HG03064 (cell line): Measurements from ENCODE around the gene ZNF597.
"Not testable (repeated sequence)": the region's sequence is repeated elsewhere in the genome, so short reads cannot be mapped to it uniquely, and the experiment has no call there.

Source experiments
- ATAC-seq: cut with Tn5 transposase; IDR thresholded peaks from one replicate; pipeline ENCODE4 v1.9.1; 2021; ENCODE audit warnings: low read depth; ENCODE audit not compliant: unreplicated experiment

Gene ZNF597

DNA sequence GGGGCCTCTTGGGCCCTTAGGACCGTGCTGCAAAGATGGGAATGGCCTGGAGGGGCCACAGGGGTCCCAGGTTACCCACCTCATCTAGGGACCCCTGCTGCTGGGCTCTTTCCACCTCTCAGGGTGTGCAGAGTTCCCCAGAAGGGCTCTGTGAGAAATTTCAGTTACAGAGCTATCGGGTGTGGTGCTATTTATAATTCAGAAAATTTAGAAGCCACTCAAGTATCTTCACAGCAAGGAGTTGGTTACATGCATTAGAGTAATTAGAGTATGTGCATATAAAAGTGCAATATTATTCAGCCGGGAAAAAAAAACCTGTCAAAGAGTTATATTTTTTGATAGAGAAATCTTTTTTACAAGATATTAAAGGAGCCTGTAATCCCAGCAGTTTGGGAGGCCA is 33.1 kb upstream of the ZNF597 start:
- no peak for ATAC-seq

- no peak for ATAC-seq
Observed at GRCh38 chr16:3475604-3476375, 32.5 kb upstream of the ZNF597 start.

GRCh38 chr16:3474870-3475269 is 31.6 kb upstream of the ZNF597 start:
- ATAC-seq: not testable (repeated sequence)

DNA sequence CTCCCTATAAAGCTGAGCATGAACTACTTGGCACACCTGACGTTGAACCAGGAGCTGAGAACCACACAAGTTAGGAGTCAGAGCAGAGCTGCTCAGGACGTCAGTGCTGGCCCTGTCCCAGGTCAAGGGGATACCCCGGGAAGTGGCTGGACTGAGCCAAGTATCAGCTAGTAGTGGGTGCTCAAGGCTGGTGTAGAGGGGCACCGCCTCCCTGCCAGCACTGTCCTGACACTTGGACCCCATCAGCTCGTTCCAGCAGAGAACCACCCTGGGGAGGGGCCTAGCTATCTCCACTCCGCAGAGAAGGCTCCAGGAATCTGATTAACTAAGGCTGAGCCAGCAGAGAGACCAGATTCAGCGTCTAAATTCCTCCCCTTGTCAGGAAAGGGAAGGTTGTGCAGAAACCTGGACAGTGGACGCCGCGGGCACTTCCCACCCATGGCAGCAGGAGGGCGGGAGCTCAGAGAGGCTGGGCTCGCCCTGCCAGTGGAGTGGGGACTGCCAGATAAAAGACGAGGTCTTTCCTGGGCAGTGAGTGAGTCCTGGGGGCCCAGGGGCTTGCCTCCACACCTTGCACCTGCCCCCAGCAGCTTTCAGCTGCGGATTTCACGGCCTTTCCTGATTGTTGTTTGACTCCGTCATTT is 31.0 kb upstream of the ZNF597 start:
- no peak for ATAC-seq

GRCh38 chr16:3473596-3473943 is 30.3 kb upstream of the ZNF597 start:
- not testable (repeated sequence) for ATAC-seq

DNA sequence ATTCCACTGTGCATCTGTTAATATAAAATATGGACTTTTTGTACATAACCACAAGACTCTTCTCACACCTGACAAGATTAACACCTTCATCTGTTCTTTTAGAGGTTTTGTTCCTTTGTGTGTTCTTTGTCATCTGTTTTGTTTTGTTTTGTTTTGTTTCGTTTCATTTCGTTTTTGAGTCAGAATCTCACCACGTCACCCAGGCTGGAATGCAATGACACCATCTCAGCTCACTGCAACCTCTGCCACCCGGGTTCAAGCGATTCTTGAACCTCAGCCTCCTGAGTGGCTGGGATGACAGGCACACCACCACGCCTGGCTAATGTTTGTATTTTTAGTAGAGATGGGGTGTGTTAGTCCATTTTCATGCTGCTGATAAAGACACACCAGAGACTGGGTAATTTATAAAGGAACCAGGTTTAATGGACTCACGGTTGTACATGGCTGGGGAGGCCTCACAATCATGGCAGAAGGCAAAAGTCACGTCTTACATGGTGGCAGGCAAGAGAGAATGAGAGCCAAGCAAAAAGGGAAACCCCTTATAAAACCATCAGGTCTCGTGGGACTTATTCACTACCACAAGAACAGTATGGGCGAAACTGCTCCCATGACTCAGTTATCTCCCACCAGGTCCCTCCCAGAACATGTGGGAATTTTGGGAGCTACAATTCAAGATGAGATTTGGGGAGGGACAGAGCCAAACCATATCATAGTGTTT is 29.7 kb upstream of the ZNF597 start:
- no peak for ATAC-seq

DNA sequence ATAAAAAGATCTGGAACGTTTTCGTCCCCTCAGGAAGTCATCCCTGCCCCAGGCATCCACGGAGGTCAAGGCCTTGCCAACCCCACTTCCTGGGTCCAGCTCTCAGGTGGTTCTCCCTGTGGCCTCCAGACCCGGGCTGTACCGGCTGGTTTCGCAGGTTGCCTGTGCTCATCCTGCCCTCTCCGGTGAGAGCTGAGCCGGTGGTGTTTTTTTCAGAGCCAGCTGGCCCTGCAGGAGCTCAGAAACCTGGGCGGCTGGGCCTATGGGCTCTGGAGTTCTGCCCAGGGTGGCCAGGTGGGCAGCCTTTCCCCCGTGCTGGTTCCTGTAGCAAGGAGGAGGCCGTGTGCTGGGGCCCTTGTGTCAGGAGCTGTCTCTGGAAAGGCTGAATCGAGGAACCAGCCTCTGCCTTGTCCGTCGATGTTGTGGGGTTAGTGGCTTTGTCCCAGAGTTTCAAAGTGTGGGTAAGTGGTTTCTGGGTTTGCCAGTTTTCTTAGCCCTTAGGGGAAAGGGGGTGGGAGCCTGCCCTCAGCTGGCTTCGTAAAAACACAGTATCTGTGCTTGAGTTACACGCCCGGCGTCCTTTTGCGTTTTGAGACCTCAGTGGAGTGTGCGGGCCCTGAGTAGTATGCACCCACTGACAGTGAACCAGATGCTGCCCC is 28.3 kb upstream of the ZNF597 start:
- no peak for ATAC-seq

DNA sequence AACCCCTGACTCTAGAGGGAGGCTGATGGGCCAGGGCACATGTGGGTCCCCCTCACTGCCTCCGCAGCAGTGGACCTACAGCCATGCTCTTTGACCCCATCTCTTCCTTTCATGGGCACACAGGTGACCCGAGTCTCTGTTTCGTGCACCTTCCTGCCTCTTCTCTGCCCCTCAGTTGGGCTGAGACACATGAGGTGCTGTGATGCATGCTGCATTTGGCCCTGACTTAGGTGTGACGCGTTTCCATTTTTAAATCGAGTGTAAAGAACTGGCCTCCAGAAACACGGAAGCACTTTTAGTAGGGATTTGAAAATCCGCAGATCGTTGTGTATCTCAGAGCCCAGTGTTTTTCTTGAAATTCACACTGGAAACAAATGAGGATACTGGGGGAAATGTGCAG is 27.4 kb upstream of the ZNF597 start:
- ATAC-seq: no peak

- no peak for ATAC-seq
Observed at GRCh38 chr16:3469736-3470135, 26.4 kb upstream of the ZNF597 start.

DNA sequence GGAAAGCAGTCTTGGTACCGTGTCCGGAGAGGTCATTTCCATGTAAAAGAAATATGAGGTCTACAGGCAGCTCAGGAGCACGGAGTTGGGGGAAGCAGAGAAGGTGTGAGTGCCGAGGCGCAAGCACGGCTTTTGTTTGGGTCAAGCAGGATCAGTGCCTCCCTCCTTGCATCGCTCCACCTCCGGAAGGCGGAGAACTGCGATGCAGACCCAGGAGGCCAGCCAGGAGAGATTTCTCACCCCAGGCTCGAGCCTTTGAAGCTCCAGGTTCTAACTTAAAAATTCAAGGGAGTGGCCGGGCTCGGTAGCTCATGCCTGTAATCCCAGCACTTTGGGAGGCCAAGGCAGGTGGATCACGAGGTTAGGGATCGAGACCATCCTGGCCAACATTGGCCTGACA is 25.2 kb upstream of the ZNF597 start:
- ATAC-seq: no peak

DNA sequence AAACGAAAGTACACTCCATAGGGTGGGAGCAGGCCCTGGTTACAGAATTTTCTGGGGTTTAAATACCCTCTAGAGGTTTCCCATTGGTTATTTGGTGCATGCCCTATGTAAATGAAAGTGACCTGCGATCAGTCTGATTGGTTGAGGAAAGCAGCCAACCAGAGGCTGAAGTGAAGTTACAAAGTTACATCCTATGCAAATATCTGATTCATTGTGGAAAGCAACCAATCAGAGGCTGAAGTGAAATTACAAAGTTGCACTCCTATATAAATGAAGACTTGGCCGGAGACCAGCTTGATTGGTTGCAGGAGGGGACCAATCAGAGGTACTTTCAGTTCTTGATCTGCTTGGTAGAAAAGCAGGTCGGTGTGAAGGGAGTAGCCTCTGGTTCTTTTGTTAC is 24.6 kb upstream of the ZNF597 start:
- no peak for ATAC-seq

- ATAC-seq: no peak
Observed at GRCh38 chr16:3467182-3467581, 23.9 kb upstream of the ZNF597 start.

- no peak for ATAC-seq
Observed at GRCh38 chr16:3465911-3466584, 22.7 kb upstream of the ZNF597 start.

GRCh38 chr16:3465301-3465700 is 22.0 kb upstream of the ZNF597 start:
- no peak for ATAC-seq

- ATAC-seq: no peak
Observed at GRCh38 chr16:3461151-3461550, 17.8 kb upstream of the ZNF597 start.

DNA sequence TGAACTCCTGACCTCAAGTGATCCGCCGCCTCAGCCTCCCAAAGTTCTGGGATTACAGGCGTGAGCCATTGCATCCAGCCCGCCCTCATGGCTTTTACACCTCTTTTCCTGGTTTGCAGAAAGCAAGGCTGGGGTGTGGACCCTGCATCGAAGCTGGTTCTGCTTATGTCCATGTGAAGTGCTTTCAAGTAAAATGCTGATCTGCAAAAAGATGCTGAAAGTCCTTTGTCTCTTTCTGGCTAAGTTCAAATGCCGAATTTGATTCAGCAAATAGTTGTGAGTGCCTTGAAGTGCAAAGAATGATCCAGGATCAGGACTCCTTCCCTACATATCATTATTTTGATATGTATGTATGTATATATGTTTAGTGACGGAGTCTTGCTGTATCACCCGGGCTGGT is 17.3 kb upstream of the ZNF597 start:
- ATAC-seq: no peak

- ATAC-seq: no peak
Observed at GRCh38 chr16:3460121-3460520, 16.8 kb upstream of the ZNF597 start.

DNA sequence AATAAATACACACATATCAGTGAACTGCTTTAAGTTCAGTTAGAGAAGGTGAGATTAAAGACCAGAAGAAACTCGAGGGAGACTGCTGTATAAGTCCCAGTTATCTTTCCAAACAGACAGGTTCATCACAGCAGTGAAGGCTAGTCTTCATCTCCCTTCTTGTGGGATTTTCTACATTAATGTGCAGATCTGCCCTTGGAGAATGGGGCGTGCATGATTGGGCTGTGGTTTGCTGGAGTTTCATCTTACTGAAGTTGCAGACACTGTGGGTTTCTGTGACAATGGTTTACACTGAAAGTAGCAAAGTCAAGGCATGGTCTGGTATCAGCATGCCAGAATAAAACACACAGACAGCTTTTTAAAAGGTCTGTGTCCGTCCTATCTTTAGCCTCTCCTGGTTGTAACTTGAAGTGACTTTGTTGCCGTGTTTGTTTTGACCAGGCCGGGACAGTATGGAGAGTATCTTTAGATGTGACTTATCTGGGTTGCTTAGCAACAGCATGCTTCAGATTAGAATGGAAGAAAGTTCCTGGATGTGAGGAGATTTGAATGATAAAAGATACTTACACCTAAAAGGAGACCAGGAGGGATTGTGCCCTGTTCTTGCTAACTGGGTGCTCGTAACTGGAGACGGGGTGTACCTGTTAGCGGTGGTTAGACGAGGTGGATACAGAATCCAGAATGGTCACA is 16.2 kb upstream of the ZNF597 start:
- no peak for ATAC-seq

DNA sequence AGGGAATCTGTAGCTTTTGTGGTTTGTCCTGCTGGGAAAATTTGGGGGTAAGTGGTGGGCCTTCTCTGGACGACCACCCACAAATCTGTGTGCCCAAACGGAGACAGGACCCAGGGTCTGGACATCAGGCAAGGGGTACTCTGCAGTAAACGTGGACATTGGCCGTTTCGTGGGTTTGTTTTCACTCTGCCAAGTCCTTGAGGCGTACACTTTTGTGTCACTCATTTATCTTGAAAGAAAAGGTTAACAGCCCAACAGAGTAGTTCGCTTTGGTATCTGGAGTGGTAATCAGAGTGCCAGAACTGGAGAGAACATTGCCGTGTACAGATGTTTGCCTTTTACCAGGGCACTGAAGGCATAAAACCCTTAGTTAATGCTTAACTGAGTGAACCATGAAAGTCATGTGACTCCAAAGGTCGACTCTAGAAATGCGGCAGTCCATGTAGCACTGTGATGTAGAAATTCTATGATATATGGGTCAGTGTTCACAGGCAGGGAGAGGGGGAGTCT is 15.6 kb upstream of the ZNF597 start:
- no peak for ATAC-seq

DNA sequence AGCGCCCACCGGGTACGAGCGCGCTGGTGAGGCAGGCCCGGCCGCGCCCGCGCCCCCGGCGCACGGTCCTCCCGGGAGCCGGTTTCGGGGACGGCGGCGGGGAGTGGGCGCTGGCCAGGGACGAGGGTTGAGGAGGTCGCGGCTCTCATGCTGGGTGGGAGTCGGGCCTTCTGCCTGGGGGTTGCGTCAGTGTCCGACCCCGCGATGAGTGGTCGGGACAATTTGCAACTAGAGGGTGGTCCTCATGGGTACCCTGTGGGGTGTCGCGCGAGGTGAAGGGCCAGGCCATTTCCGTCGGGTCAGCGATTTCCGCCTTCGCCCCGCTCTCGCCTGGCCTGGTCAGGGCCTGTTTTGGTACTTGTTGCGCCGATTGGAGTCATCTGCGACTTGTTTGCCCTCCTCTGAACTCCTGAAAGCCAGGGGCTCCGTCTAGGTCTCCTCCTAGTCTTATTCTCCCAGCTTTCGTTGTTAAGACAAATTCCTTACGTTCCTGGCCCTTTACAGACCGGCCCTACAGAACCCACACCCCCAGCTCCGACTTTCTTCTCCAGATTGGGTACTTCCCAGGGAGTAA is 15.1 kb upstream of the ZNF597 start:
- peak; percentile 5 for ATAC-seq
